Neural progenitor cell (in vitro differentiated cells): ENCODE measurements around the gene ADAM22. TPM values are rescaled to one million over a fixed set of nuclear protein-coding genes. Genes with fewer than 3 reads are reported as not detected.
"Not testable (repeated sequence)": the region's sequence is repeated elsewhere in the genome, so short reads cannot be mapped to it uniquely, and the experiment has no call there.

Experiments
- DNase-seq: peaks from one replicate; pipeline ENCODE4 v3.0.0-alpha.2; 2016; ENCODE audit warnings: low spot score
- H2AFZ ChIP-seq: fragments of 200-600 bp; sonication (generic); replicated peaks from 2 replicates; pipeline ENCODE4 v1.6.1; 2016; ENCODE audit warnings: antibody characterized with exemption
- H3F3A ChIP-seq: fragments of 200-600 bp; sonication (generic); 2 replicates; pipeline ENCODE4 v1.6.1; 2016; ENCODE audit warnings: antibody characterized with exemption, low read depth
- H3K27ac ChIP-seq: fragments of 200-600 bp; sonication (generic); 2 replicates; pipeline ENCODE4 v1.5.1; 2016; ENCODE audit warnings: mild to moderate bottlenecking
- H3K27me3 ChIP-seq: fragments of 200-600 bp; sonication (generic); 2 replicates; pipeline ENCODE4 v1.6.1; 2016; ENCODE audit warnings: mild to moderate bottlenecking, moderate library complexity
- H3K36me3 ChIP-seq: fragments of 200-600 bp; sonication (generic); 2 replicates; pipeline ENCODE4 v1.5.1; 2016
- H3K4me1 ChIP-seq: fragments of 200-600 bp; sonication (generic); 2 replicates; pipeline ENCODE4 v1.6.1; 2016; ENCODE audit warnings: mixed run types
- H3K4me2 ChIP-seq: fragments of 200-600 bp; sonication (generic); 2 replicates; pipeline ENCODE4 v1.6.1; 2016
- H3K4me3 ChIP-seq: fragments of 200-600 bp; sonication (generic); 2 replicates; pipeline ENCODE4 v1.5.1; 2016
- H3K79me2 ChIP-seq: fragments of 200-600 bp; sonication (generic); 2 replicates; pipeline ENCODE4 v1.6.1; 2016; ENCODE audit warnings: low read depth
- H3K9ac ChIP-seq: fragments of 200-600 bp; sonication (generic); 2 replicates; pipeline ENCODE4 v1.6.1; 2016
- H3K9me3 ChIP-seq: fragments of 200-600 bp; sonication (generic); 2 replicates; pipeline ENCODE4 v1.5.1; 2016; ENCODE audit warnings: low read depth
- H4K20me1 ChIP-seq: fragments of 200-600 bp; sonication (generic); 2 replicates; pipeline ENCODE4 v1.6.1; 2016; ENCODE audit warnings: low read depth
- H3K27ac Mint-ChIP-seq: 3 replicates; pipeline ENCODE4 v1.8.0; 2021; ENCODE audit warnings: mixed read lengths
- H3K27me3 Mint-ChIP-seq: 2 replicates; pipeline ENCODE4 v1.8.0; 2022; ENCODE audit warnings: low read depth, mild to moderate bottlenecking, inconsistent platforms, moderate library complexity, mixed read lengths; ENCODE audit not compliant: insufficient read depth
- H3K36me3 Mint-ChIP-seq: 3 replicates; pipeline ENCODE4 v1.8.0; 2021; ENCODE audit warnings: mixed read lengths
- H3K4me1 Mint-ChIP-seq: 3 replicates; pipeline ENCODE4 v1.8.0; 2021; ENCODE audit warnings: mixed read lengths
- H3K4me3 Mint-ChIP-seq: 3 replicates; pipeline ENCODE4 v1.8.0; 2021; ENCODE audit warnings: mild to moderate bottlenecking, moderate library complexity, mixed read lengths
- H3K9me3 Mint-ChIP-seq: 3 replicates; pipeline ENCODE4 v1.8.0; 2020; ENCODE audit warnings: mixed read lengths
- EZH2 ChIP-seq: fragments of 200-600 bp; sonication (generic); IDR thresholded peaks from 2 replicates; pipeline ENCODE4 v1.6.1; 2017; ENCODE audit warnings: antibody characterized with exemption, mild to moderate bottlenecking, moderate library complexity
- EZH2phosphoT487 ChIP-seq: fragments of 200-600 bp; sonication (generic); IDR thresholded peaks from 2 replicates; pipeline ENCODE4 v1.6.1; 2017; ENCODE audit warnings: antibody characterized with exemption
- total RNA-seq: library from RNA; depleted of rRNA; stranded (reverse); fragments of >200 nt; gene quantifications from 2 replicates; pipeline ENCODE4 v1.2.3, GENCODE V29; 2015; ENCODE audit warnings: low replicate concordance
- TF ChIP-seq, protein P1 (sequence below): fragments of 200-600 bp; sonication (generic); IDR thresholded peaks from 2 replicates; pipeline ENCODE4 v1.5.1; 2017; ENCODE audit warnings: antibody characterized with exemption, mild to moderate bottlenecking

Gene ADAM22
- total RNA-seq, 1 donor from 2014 or later, result 13.7 TPM

DNA sequence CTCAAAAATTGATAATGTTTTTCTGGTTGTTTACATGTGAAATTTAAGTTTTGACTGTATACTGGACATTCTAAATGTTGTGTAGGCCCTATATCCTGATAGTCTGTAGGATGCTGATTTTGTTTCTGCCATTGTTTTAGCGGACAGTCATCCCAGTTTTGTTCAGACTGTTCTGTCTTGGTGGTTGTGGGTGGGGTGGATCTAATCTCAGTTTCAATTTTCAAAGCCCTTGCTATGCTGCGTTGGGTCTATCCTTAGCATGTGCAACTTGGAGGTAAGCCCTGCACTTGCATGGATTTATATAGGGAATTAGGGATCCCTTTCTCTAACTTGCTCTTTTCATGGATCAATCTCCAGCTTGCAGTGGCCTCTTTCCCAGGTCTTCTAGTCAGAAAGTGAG lies 38.7 kb upstream of the ADAM22 start:
- Histone ChIP-seq H3K36me3 (peaks cover 61% of the 10 kb centered on the region), H3K27ac (no peak overlapping the region), H3K4me2 (no peak overlapping the region), H3K79me2 (peaks cover 58% of the 10 kb centered on the region), H3K9me3 (no peaks in the 10 kb centered on the region), H3K9ac (no peak overlapping the region), H3K27me3 (no peaks in the 10 kb centered on the region), H3K4me3 (no peak overlapping the region), H3F3A (no peaks in the 10 kb centered on the region), H4K20me1 (peaks cover 3% of the 10 kb centered on the region), H3K4me1 (no peaks in the 10 kb centered on the region), H2AFZ (no peak overlapping the region)
- Mint-ChIP-seq H3K9me3 (no peaks in the 10 kb centered on the region), H3K4me3 (no peak overlapping the region), H3K27me3 (no peaks in the 10 kb centered on the region), H3K4me1 (no peaks in the 10 kb centered on the region), H3K36me3 (peaks cover 48% of the 10 kb centered on the region), H3K27ac (no peak overlapping the region)
- DNase-seq, result no peak
- TF ChIP-seq, protein P1, sequence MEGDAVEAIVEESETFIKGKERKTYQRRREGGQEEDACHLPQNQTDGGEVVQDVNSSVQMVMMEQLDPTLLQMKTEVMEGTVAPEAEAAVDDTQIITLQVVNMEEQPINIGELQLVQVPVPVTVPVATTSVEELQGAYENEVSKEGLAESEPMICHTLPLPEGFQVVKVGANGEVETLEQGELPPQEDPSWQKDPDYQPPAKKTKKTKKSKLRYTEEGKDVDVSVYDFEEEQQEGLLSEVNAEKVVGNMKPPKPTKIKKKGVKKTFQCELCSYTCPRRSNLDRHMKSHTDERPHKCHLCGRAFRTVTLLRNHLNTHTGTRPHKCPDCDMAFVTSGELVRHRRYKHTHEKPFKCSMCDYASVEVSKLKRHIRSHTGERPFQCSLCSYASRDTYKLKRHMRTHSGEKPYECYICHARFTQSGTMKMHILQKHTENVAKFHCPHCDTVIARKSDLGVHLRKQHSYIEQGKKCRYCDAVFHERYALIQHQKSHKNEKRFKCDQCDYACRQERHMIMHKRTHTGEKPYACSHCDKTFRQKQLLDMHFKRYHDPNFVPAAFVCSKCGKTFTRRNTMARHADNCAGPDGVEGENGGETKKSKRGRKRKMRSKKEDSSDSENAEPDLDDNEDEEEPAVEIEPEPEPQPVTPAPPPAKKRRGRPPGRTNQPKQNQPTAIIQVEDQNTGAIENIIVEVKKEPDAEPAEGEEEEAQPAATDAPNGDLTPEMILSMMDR, result no peak
- TF ChIP-seq EZH2 (no peak), EZH2phosphoT487 (no peak)

DNA sequence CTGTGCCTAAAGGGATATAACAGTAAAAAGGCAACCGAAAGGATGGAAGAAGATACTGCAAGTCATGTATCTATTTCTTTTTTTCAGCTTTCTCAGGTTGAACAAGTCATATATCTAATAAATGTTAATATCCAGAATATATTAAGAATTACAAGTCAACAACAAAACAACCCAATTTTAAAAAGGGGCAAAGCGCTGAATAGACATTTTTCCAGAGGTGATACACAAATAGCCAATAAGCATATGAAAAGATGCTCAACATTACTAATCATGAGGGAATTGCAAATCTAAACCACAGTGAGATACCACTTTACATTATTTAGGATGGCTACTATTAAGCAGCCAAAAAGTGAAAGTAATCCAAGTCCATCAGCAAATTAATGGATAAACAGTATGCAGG lies 34.8 kb upstream of the ADAM22 start:
- no peak overlapping the region for H3K4me3 Mint-ChIP-seq

DNA sequence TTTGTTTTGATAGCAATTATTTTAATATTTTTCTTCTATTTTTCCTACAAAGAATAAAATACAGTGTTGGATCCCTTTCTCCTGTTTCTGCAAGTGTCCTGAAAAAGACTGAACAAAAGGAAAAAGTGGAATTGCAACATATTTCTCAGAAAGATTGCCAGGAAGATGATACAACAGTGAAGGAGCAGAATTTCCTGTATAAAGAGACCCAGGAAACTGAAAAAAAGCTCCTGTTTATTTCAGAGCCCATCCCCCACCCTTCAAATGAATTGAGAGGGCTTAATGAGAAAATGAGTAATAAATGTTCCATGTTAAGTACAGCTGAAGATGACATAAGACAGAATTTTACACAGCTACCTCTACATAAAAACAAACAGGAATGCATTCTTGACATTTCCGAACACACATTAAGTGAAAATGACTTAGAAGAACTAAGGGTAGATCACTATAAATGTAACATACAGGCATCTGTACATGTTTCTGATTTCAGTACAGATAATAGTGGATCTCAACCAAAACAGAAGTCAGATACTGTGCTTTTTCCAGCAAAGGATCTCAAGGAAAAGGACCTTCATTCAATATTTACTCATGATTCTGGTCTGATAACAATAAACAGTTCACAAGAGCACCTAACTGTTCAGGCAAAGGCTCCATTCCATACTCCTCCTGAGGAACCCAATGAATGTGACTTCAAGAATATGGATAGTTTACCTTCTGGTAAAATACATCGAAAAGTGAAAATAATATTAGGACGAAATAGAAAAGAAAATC lies 26.7 kb upstream of the ADAM22 start:
- not testable (repeated sequence) for H3K4me3 Mint-ChIP-seq, H2AFZ ChIP-seq, H3K4me1 Mint-ChIP-seq, H3K4me3 ChIP-seq, H3K27me3 ChIP-seq, H3K9me3 ChIP-seq, H3K4me1 ChIP-seq, H3K9me3 Mint-ChIP-seq, H3K79me2 ChIP-seq, H3K27me3 Mint-ChIP-seq, H3K27ac ChIP-seq, H3K4me2 ChIP-seq, DNase-seq, H3K9ac ChIP-seq, H4K20me1 ChIP-seq, H3K27ac Mint-ChIP-seq
- peaks cover 10% of the 10 kb centered on the region for H3K36me3 ChIP-seq
- H3K36me3 Mint-ChIP-seq, result peaks cover 15% of the 10 kb centered on the region
- peaks cover 25% of the 10 kb centered on the region for H3F3A ChIP-seq

More for the DNA sequence above, 34.8 kb upstream of the ADAM22 start:
- no peaks in the 10 kb centered on the region for H3K27me3 ChIP-seq
- no peaks in the 10 kb centered on the region for H3K9me3 ChIP-seq
- no peaks in the 10 kb centered on the region for H3F3A ChIP-seq
- H3K36me3 ChIP-seq, result peaks cover 58% of the 10 kb centered on the region
- H3K27ac ChIP-seq, result no peak overlapping the region
- no peaks in the 10 kb centered on the region for H3K4me1 ChIP-seq
- H3K79me2 ChIP-seq, result peaks cover 29% of the 10 kb centered on the region
- H3K4me2 ChIP-seq, result no peak overlapping the region
- Mint-ChIP-seq H3K27me3 (no peaks in the 10 kb centered on the region), H3K4me1 (no peaks in the 10 kb centered on the region), H3K9me3 (no peaks in the 10 kb centered on the region), H3K27ac (no peak overlapping the region), H3K36me3 (peaks cover 45% of the 10 kb centered on the region)
- H2AFZ ChIP-seq, result no peak overlapping the region
- TF ChIP-seq EZH2 (no peak), EZH2phosphoT487 (no peak)
- TF ChIP-seq, protein P1, result no peak
- H4K20me1 ChIP-seq, result no peaks in the 10 kb centered on the region
- no peak overlapping the region for H3K9ac ChIP-seq
- DNase-seq, result no peak
- no peak overlapping the region for H3K4me3 ChIP-seq

DNA sequence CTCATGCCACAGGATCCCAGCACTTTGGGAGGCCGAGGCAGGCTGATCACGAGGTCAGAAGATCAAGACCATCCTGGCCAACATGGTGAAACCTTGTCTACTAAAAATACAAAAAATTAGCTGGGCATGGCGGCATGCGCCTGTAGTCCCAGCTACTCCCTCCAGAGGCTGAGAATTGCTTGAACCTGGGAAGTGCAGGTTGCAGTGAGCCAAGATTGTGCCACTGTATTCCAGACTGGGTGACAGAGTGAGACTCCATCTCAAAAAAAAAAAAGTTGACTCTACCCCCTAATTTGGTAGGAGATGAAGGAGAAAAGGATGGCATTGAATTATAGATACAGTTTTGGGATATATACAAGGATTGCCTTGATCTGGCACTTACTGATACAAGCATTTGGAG lies 25.2 kb upstream of the ADAM22 start:
- not testable (repeated sequence) for H3K36me3 ChIP-seq, H3K27ac ChIP-seq, H3K27ac Mint-ChIP-seq, H3K4me1 Mint-ChIP-seq, H3K4me2 ChIP-seq, H3K4me3 Mint-ChIP-seq, H3K27me3 ChIP-seq, H4K20me1 ChIP-seq, DNase-seq, H3K27me3 Mint-ChIP-seq, H3K9me3 Mint-ChIP-seq, H3K79me2 ChIP-seq, H3K9me3 ChIP-seq, H3K4me3 ChIP-seq, H3K4me1 ChIP-seq, H3K9ac ChIP-seq, H2AFZ ChIP-seq
- peaks cover 12% of the 10 kb centered on the region for H3K36me3 Mint-ChIP-seq
- H3F3A ChIP-seq, result peaks cover 25% of the 10 kb centered on the region
